Measurements from ENCODE around the gene EPB41. TPM values are rescaled to one million over a fixed set of nuclear protein-coding genes. Genes with fewer than 3 reads are reported as not detected.
A peak's percentile ranks its signal among the peaks of the same experiment; 100 is the strongest.

Gene EPB41
- total and polyA plus RNA-seq, 2 experiments from 2014 or later = 26.8 to 112 TPM

- peaks cover 4% of the 10 kb centered on the region for H3K27me3 Mint-ChIP-seq (ENCODE audit: insufficient read depth, low read depth, poor library complexity)
- no peaks in the 10 kb centered on the region for H3K9me2 ChIP-seq (ENCODE audit: insufficient read depth)
- H3K36me3 Mint-ChIP-seq (ENCODE audit: low read depth) = no peaks in the 10 kb centered on the region
- ATAC-seq = no peak
- H3K4me1 Mint-ChIP-seq = peaks cover 14% of the 10 kb centered on the region
- no peak for DNase-seq (ENCODE audit: low spot score)
- H3K27ac Mint-ChIP-seq = no peak overlapping the region
- H3K79me2 ChIP-seq (replicated peaks; ENCODE audit: insufficient read depth) = no peaks in the 10 kb centered on the region
- H3K9me3 Mint-ChIP-seq = no peaks in the 10 kb centered on the region
- TF ChIP-seq ZNF114 (CRISPR knock-in tag; IDR thresholded peaks at IDR 0.05) = no peak
- no peak for TF ChIP-seq EZH2phosphoT487 (IDR thresholded peaks at IDR 0.05; ENCODE audit: unreplicated experiment)
- H3K36me3 ChIP-seq (ENCODE audit: insufficient read depth) = no peaks in the 10 kb centered on the region
- H3K4me1 ChIP-seq (ENCODE audit: insufficient read depth) = no peaks in the 10 kb centered on the region
- H2AFZ ChIP-seq = no peak overlapping the region
- H3K27me3 ChIP-seq (ENCODE audit: insufficient read depth) = no peaks in the 10 kb centered on the region
- H3K4me3 Mint-ChIP-seq = no peak overlapping the region
- H4K20me1 ChIP-seq (replicated peaks; ENCODE audit: insufficient read depth) = no peaks in the 10 kb centered on the region; the same call in 1 of the 2 replicates
- H3F3A ChIP-seq (replicated peaks; ENCODE audit: low read depth) = no peaks in the 10 kb centered on the region
- H3K4me3 ChIP-seq = no peak overlapping the region
- H3K4me2 ChIP-seq = no peak overlapping the region
- H3K27ac ChIP-seq (ENCODE audit: low read depth) = peak overlapping the region; percentile 4; the same call in 1 of the 2 replicates
These were observed 166.8 kb downstream of the EPB41 start for GRCh38 chr1:29081201-29081600.

- no peak overlapping the region for H3K4me3 ChIP-seq
- H3K36me3 ChIP-seq (ENCODE audit: insufficient read depth) = no peaks in the 10 kb centered on the region
- no peaks in the 10 kb centered on the region for H3K9me2 ChIP-seq (ENCODE audit: insufficient read depth)
- no peak overlapping the region for H3K4me2 ChIP-seq
- ATAC-seq = no peak
- H3K4me1 Mint-ChIP-seq = peaks cover 14% of the 10 kb centered on the region
- H3F3A ChIP-seq (replicated peaks; ENCODE audit: low read depth) = no peaks in the 10 kb centered on the region
- no peaks in the 10 kb centered on the region; the same call in 1 of the 2 replicates for H4K20me1 ChIP-seq (replicated peaks; ENCODE audit: insufficient read depth)
- H3K27me3 Mint-ChIP-seq (ENCODE audit: insufficient read depth, low read depth, poor library complexity) = peaks cover 6% of the 10 kb centered on the region
- no peaks in the 10 kb centered on the region for H3K79me2 ChIP-seq (replicated peaks; ENCODE audit: insufficient read depth)
- H3K27ac Mint-ChIP-seq = no peak overlapping the region
- no peak overlapping the region for H3K4me3 Mint-ChIP-seq
- no peaks in the 10 kb centered on the region for H3K27me3 ChIP-seq (ENCODE audit: insufficient read depth)
- no peak overlapping the region for H3K27ac ChIP-seq (ENCODE audit: low read depth)
- no peak overlapping the region for H2AFZ ChIP-seq
- no peaks in the 10 kb centered on the region for H3K9me3 Mint-ChIP-seq
- DNase-seq (ENCODE audit: low spot score) = no peak
- no peaks in the 10 kb centered on the region for H3K36me3 Mint-ChIP-seq (ENCODE audit: low read depth)
- H3K4me1 ChIP-seq (ENCODE audit: insufficient read depth) = no peaks in the 10 kb centered on the region
- TF ChIP-seq JUNB (IDR thresholded peaks at IDR 0.05; ENCODE audit: unreplicated experiment) (no peak), ZNF462 (CRISPR knock-in tag; IDR thresholded peaks at IDR 0.05) (no peak), EZH2 (IDR thresholded peaks at IDR 0.05; ENCODE audit: low read depth, unreplicated experiment) (no peak), ZNF114 (CRISPR knock-in tag; IDR thresholded peaks at IDR 0.05) (no peak), STAT1 (IDR thresholded peaks at IDR 0.05; ENCODE audit: unreplicated experiment) (no peak), CREB1 (CRISPR knock-in tag; IDR thresholded peaks at IDR 0.05; ENCODE audit: low read depth) (no peak), CTCF (conservative IDR thresholded peaks at IDR 0.05; ENCODE audit: low read depth in 2 of 2) (no peak), REST (IDR thresholded peaks at IDR 0.05; ENCODE audit: unreplicated experiment) (no peak), ETS1 (IDR thresholded peaks at IDR 0.05) (no peak)
These were observed 168.2 kb downstream of the EPB41 start for GRCh38 chr1:29082519-29082918.
